Hepatocyte (in vitro differentiated cells): ENCODE data around the gene KMT2B.

ENCODE experiments used
- CTCF ChIP-seq: fragments of 200-600 bp; sonication (generic); IDR thresholded peaks from 2 replicates; pipeline ENCODE4 v1.5.1; 2016; ENCODE audit warnings: antibody characterized with exemption, mild to moderate bottlenecking; ENCODE audit not compliant: poor library complexity
- EZH2 ChIP-seq: fragments of 200-600 bp; sonication (generic); IDR thresholded peaks from 2 replicates; pipeline ENCODE4 v1.6.1; 2016; ENCODE audit warnings: antibody characterized with exemption, mild to moderate bottlenecking, borderline replicate concordance
- EZH2phosphoT487 ChIP-seq: fragments of 200-600 bp; sonication (generic); IDR thresholded peaks from one replicate; pipeline ENCODE4 v1.6.1; 2018; ENCODE audit warnings: antibody characterized with exemption, mild to moderate bottlenecking, low read depth, moderate library complexity; ENCODE audit not compliant: unreplicated experiment, severe bottlenecking

DNA sequence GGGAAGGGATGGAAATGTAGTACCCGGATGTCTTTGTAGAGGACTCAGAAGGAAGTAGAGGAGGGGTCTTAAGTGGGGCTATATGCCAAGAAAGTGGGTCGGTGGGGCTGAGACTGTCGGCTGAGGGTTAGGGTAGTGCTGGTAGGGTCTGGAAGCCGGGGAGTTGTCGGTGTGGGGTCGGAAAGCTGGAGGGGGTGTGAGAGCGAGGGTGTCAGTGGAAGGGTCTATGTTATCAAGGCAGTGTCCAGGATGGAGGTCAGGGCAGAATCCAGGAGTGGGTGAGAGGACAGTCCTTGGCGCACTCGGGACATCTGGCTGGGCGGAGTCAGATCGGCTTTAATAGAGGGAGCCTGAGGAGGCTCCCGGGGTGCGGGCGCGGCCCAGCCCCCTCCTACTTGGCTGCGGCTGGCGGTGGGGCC, 37.3 kb downstream of the KMT2B start:
- TF ChIP-seq CTCF (no peak), EZH2phosphoT487 (no peak), EZH2 (no peak)
